K562 (cell line): ENCODE data around the gene PITPNM3. TPM values are rescaled to one million over a fixed set of nuclear protein-coding genes. Genes with fewer than 3 reads are reported as not detected.
A peak's percentile ranks its signal among the peaks of the same experiment; 100 is the strongest.

ENCODE experiments used
- ATAC-seq: fragments of 200-7000 bp; cut with Tn5 transposase; 3 replicates; pipeline ENCODE4 v1.9.1; 2020; ENCODE audit warnings: moderate library complexity
- BruUV-seq: library from RNA; stranded (reverse); fragments of 400-500 nt; replicated peaks from 2 replicates; lab custom pipeline; 2021; lab: Mats Ljungman, UMichigan
- CTCF ChIA-PET: fragments of 300-600 bp; formaldehyde crosslinking; extraction: SDS; loops from one replicate; lab custom pipeline; 2021; ENCODE audit warnings: low intra/inter-chr PET ratio; lab: Yijun Ruan, JAX
- POLR2A ChIA-PET: fragments of 300-600, 350-650 bp; sonication (Branson Sonifier 250); formaldehyde crosslinking; extraction: SDS; loops from one replicate; lab custom pipeline; 2021; ENCODE audit warnings: antibody characterized with exemption, inconsistent platforms; lab: Yijun Ruan, JAX
- DNase-seq, 4 experiments: peaks; one replicate each; pipeline versions ENCODE4 v3.0.0 to v3.0.0-alpha.2; 2011 to 2018; ENCODE audit warnings: low spot score in 3 of 4, mixed read lengths in 3 of 4; ENCODE audit errors: extremely low read depth in 1 of 4
- FAIRE-seq: peaks from 2 replicates; lab custom pipeline; 2011; peaks lifted over from hg19 to GRCh38; lab: Jason Lieb, UNC
- H2AFZ ChIP-seq: 2 replicates; pipeline ENCODE4 v1.6.0; 2011; ENCODE audit warnings: low read depth, low read length, control low read depth, inconsistent platforms
- H3K27ac ChIP-seq: fragments of 200-600 bp; 3 replicates; pipeline ENCODE4 v1.8.0; 2011; ENCODE audit warnings: low read depth, mild to moderate bottlenecking, control low read depth, inconsistent platforms, low read length, moderate library complexity, mixed read lengths; ENCODE audit errors: extremely low read depth
- H3K27me3 ChIP-seq, 2 experiments: fragments of 300-600 bp in 1 of 2; 2 replicates in 1 of 2; 3 replicates in 1 of 2; pipeline versions ENCODE4 v1.6.0 to v1.8.0; 2011; ENCODE audit warnings: inconsistent platforms in 2 of 2, low read length in 2 of 2, mild to moderate bottlenecking in 1 of 2, mixed read lengths in 1 of 2, moderate library complexity in 1 of 2; ENCODE audit not compliant: control insufficient read depth in 2 of 2, insufficient read depth in 2 of 2
- H3K36me3 ChIP-seq: fragments of 300-600 bp; 3 replicates; pipeline ENCODE4 v1.8.0; 2011; ENCODE audit warnings: mild to moderate bottlenecking, low read length, inconsistent platforms; ENCODE audit not compliant: control insufficient read depth, insufficient read depth
- H3K4me1 ChIP-seq, 2 experiments: fragments of 200-600 bp in 1 of 2; replicated peaks in 1 of 2; 2 replicates in 1 of 2; 3 replicates in 1 of 2; pipeline versions ENCODE4 v1.5.1 to v1.8.0; 2011; ENCODE audit warnings: inconsistent platforms in 2 of 2, low read length in 2 of 2, mild to moderate bottlenecking in 1 of 2, mixed read lengths in 1 of 2, moderate library complexity in 1 of 2; ENCODE audit not compliant: control insufficient read depth in 2 of 2, insufficient read depth in 2 of 2
- H3K4me2 ChIP-seq: 2 replicates; pipeline ENCODE4 v1.6.1; 2011; ENCODE audit warnings: low read length, control low read depth, inconsistent platforms, mixed read lengths; ENCODE audit not compliant: insufficient read depth
- H3K4me3 ChIP-seq: fragments of 200-600 bp; sonication (generic), shearing (Covaris generic); 2 replicates; pipeline ENCODE4 v1.5.1; 2016; ENCODE audit warnings: control low read depth, inconsistent platforms
- H3K79me2 ChIP-seq: fragments of 200-600 bp; 3 replicates; pipeline ENCODE4 v1.8.0; 2011; ENCODE audit warnings: low read length, inconsistent platforms; ENCODE audit not compliant: control insufficient read depth, insufficient read depth
- H3K9ac ChIP-seq, 2 experiments: 2 replicates each; pipeline versions ENCODE4 v1.6.0 to v1.6.1; 2011; ENCODE audit warnings: low read depth in 2 of 2, low read length in 2 of 2, control low read depth in 1 of 2, inconsistent platforms in 1 of 2, mild to moderate bottlenecking in 1 of 2, mixed read lengths in 1 of 2; ENCODE audit not compliant: insufficient read depth in 1 of 2
- H3K9me1 ChIP-seq: one replicate; pipeline ENCODE4 v1.6.0; 2011; ENCODE audit warnings: inconsistent platforms, mild to moderate bottlenecking, low read length, moderate library complexity; ENCODE audit not compliant: control insufficient read depth, insufficient read depth
- H3K9me3 ChIP-seq: replicated peaks from 2 replicates; pipeline ENCODE4 v1.5.1; 2011; ENCODE audit warnings: low read depth, low read length, inconsistent platforms; ENCODE audit not compliant: control insufficient read depth, insufficient read depth
- H4K20me1 ChIP-seq: replicated peaks from 2 replicates; pipeline ENCODE4 v1.6.1; 2011; ENCODE audit warnings: low read length, inconsistent platforms, mixed read lengths; ENCODE audit not compliant: control insufficient read depth, insufficient read depth
- CEBPG ChIP-seq, 3 experiments: fragments of 200-800 bp in 1 of 3; sonication (Bioruptor generic) in 1 of 3; sonication (generic) in 1 of 3; formaldehyde crosslinking in 1 of 3; IDR thresholded peaks in 2 of 3; conservative IDR thresholded peaks in 1 of 3; 2 replicates each; pipeline versions ENCODE4 v1.6.1 to v1.8.0; 2016 to 2022; ENCODE audit warnings: missing compliant biosample characterization in 2 of 3, missing genetic modification characterization in 2 of 3, mild to moderate bottlenecking in 1 of 3, missing genetic modification reagents in 1 of 3
- MITF ChIP-seq: IDR thresholded peaks from 2 replicates; pipeline ENCODE4 v1.6.1; 2014; ENCODE audit warnings: antibody characterized with exemption
- RBFOX2 ChIP-seq: fragments of 200-400 bp; formaldehyde crosslinking; IDR thresholded peaks from 2 replicates; pipeline ENCODE4 v1.6.1; 2017; ENCODE audit warnings: low read depth, mild to moderate bottlenecking, low read length, moderate library complexity
- ZKSCAN8 ChIP-seq: fragments of 200-800 bp; sonication (Bioruptor generic); IDR thresholded peaks from 2 replicates; pipeline ENCODE4 v1.6.1; 2016; ENCODE audit warnings: missing genetic modification characterization, missing compliant biosample characterization
- WGBS: fragments of 100-300 bp; shearing (Covaris generic); methylation state at CpG from one replicate; pipeline ENCODE4 v1.1.6; 2016; ENCODE audit warnings: low coverage, mixed read lengths; ENCODE audit not compliant: insufficient coverage; ENCODE audit errors: missing lambda C conversion rate; 5-methylcytosine and 5-hydroxymethylcytosine counted together
- in situ Hi-C: fragments of 300-500 bp; cut with MboI; formaldehyde crosslinking; loops from 4 replicates; pipeline ENCODE4 v1.15.0; 2018; ENCODE audit warnings: inconsistent platforms, mixed read lengths
- intact Hi-C: fragments of 100-400 bp; cut with micrococcal nuclease; formaldehyde crosslinking; loops from 2 replicates; pipeline ENCODE4 v1.14.2; 2022
- polyA plus RNA-seq, 8 experiments: library from polyadenylated mRNA; depleted of rRNA in 4 of 8; stranded (reverse) in 5 of 8; unstranded in 3 of 8; fragments of >200 nt; fragmentation: Nextera tagmentation in 2 of 8; fragmentation: Illumina TruSeq in 1 of 8; extraction: Ambion mirVana in 2 of 8; extraction: Trizol in 1 of 8; gene quantifications; 2 replicates each; pipeline versions ENCODE4 v1.2.1 to v1.2.3, GENCODE V29; 2011 to 2014; ENCODE audit warnings: inconsistent platforms in 1 of 8, missing spikeins in 1 of 8
- total RNA-seq, 7 experiments: library from RNA; depleted of rRNA in 6 of 7; stranded (reverse); fragments of >200 nt in 6 of 7; fragmentation: Illumina TruSeq in 2 of 7; extraction: Trizol in 2 of 7; gene quantifications; 2 replicates each; pipeline versions ENCODE4 v1.2.1 to v1.2.3, GENCODE V29; 2011 to 2021; ENCODE audit warnings: low replicate concordance in 1 of 7

The PITPNM3 gene
- total and polyA plus RNA-seq, 9 of the 15 experiments (the other 6 are each of a cell fraction or from before 2014, with no cell fraction given) = 0.14 to 0.38 (median 0.22) TPM; not detected in 2

GRCh38 chr17:6567528-6568183, 11.3 kb upstream of the PITPNM3 start:
- DNase-seq = no peak
- Histone ChIP-seq H3K27ac (no peak overlapping the region), H4K20me1 (no peaks in the 10 kb centered on the region), H2AFZ (no peak overlapping the region), H3K27me3 (no peaks in the 10 kb centered on the region), H3K9me1 (no peaks in the 10 kb centered on the region), H3K4me1 (no peaks in the 10 kb centered on the region), H3K9ac (no peak overlapping the region), H3K9me3 (no peaks in the 10 kb centered on the region), H3K4me3 (no peak overlapping the region), H3K79me2 (no peaks in the 10 kb centered on the region), H3K36me3 (no peaks in the 10 kb centered on the region), H3K4me2 (no peak overlapping the region)
- ChIA-PET CTCF (no interaction called here), POLR2A (interaction anchor here (0.6 to 1.5 kb wide), 2 partner anchors 9 to 197 kb away, joined by 4 read pairs; no protein-coding TSS in a partner anchor)
- FAIRE-seq = no peak
- ATAC-seq = peak; percentile 78
- intact Hi-C loops (no loop called here), in situ Hi-C loops (no loop called here)
- 53% methylated on average over 12 of the region's 15 CpGs for WGBS
- BruUV-seq = no TSS peak
- TF ChIP-seq ZKSCAN8 (CRISPR knock-in tag) = no peak
- no peak for TF ChIP-seq MITF
- peak; percentile 60 for TF ChIP-seq CEBPG (CRISPR knock-in tag; IDR thresholded peaks at IDR 0.05)
- no peak for TF ChIP-seq CEBPG (tag; conservative IDR thresholded peaks at IDR 0.05 in 1 of 2, IDR thresholded peaks at IDR 0.05 in 1 of 2)
- TF ChIP-seq RBFOX2 = 0 out of 2 replicates have a peak, but pooled peaks have one; percentile 19
